Effector memory CD8-positive, alpha-beta T cell (primary cell): ENCODE measurements around the gene TBC1D19.
"Not testable (repeated sequence)": the region's sequence is repeated elsewhere in the genome, so short reads cannot be mapped to it uniquely, and the experiment has no call there.

Experiments used
- ATAC-seq: fragments of 150-1000 bp; cut with Tn5 transposase; replicated peaks from 2 replicates; pipeline ENCODE4 v1.10.0; 2021; ENCODE audit warnings: mild to moderate bottlenecking, moderate library complexity
- DNase-seq, 3 experiments: peaks; one replicate each; pipeline ENCODE4 v3.0.0; 2021
- H3K27ac Mint-ChIP-seq, 2 donors: one replicate each; pipeline ENCODE4 v1.8.0; 2022; ENCODE audit warnings: mild to moderate bottlenecking in 2 of 2, mixed read lengths in 2 of 2, moderate library complexity in 2 of 2
- H3K27me3 Mint-ChIP-seq, 2 donors: one replicate each; pipeline ENCODE4 v1.8.0; 2022; ENCODE audit warnings: mixed read lengths in 2 of 2
- H3K36me3 Mint-ChIP-seq: one replicate; pipeline ENCODE4 v1.8.0; 2022; ENCODE audit warnings: mild to moderate bottlenecking, moderate library complexity, mixed read lengths; ENCODE audit not compliant: insufficient read depth
- H3K4me1 Mint-ChIP-seq, 2 donors: one replicate each; pipeline ENCODE4 v1.8.0; 2022; ENCODE audit warnings: low read depth in 2 of 2, mixed read lengths in 2 of 2
- H3K4me3 Mint-ChIP-seq, 2 donors: one replicate each; pipeline ENCODE4 v1.8.0; 2022; ENCODE audit warnings: mild to moderate bottlenecking in 2 of 2, mixed read lengths in 2 of 2, moderate library complexity in 2 of 2
- H3K9me3 Mint-ChIP-seq, 2 donors: one replicate each; pipeline ENCODE4 v1.8.0; 2022; ENCODE audit warnings: mixed read lengths in 2 of 2
- total RNA-seq, 9 experiments: gene quantifications; one replicate each; lab custom pipeline; 2026; lab: John Stamatoyannopoulos, UW

TBC1D19 gene
- total RNA-seq: 5.8 to 33.9 (median 14.5) reads per million in 9 experiments

GRCh38 chr4:26583865-26584652 lies at the start of gene TBC1D19:
TSS of gene TBC1D19 (plus strand) at chr4:26584084. CDS start at chr4:26584194, 110 bp downstream.
- ATAC-seq (peak; percentile 88), DNase-seq (peak; percentile 85 to 92 (median 86))
- peaks cover 15% of the 10 kb centered on the region for H3K36me3 Mint-ChIP-seq
- H3K27ac Mint-ChIP-seq: peak within 1 kb of the TSS; percentile 99 to 100
- H3K4me3 Mint-ChIP-seq: peak within 1 kb of the TSS; percentile 97 to 98
- H3K4me1 Mint-ChIP-seq: peaks cover 19 to 38% of the 10 kb centered on the region in 2 donors
- peaks cover 0 to 9% of the 10 kb centered on the region in 2 donors for H3K27me3 Mint-ChIP-seq
- H3K9me3 Mint-ChIP-seq: no peaks in the 10 kb centered on the region

GRCh38 chr4:26542991-26543390 lies 40.9 kb upstream of the TBC1D19 start:
- Mint-ChIP-seq H3K27ac (no peak overlapping the region), H3K9me3 (peaks cover 3 to 16% of the 10 kb centered on the region in 2 donors), H3K27me3 (peaks cover 0 to 17% of the 10 kb centered on the region in 2 donors), H3K36me3 (peaks cover 3% of the 10 kb centered on the region), H3K4me3 (no peak overlapping the region), H3K4me1 (no peaks in the 10 kb centered on the region)
- ATAC-seq: no peak
- DNase-seq: no peak

GRCh38 chr4:26544421-26544820 lies 39.5 kb upstream of the TBC1D19 start:
- DNase-seq: no peak
- Mint-ChIP-seq H3K9me3 (peaks cover 3 to 16% of the 10 kb centered on the region in 2 donors), H3K27ac (no peak overlapping the region), H3K4me1 (no peaks in the 10 kb centered on the region), H3K36me3 (peaks cover 3% of the 10 kb centered on the region), H3K27me3 (peaks cover 0 to 15% of the 10 kb centered on the region in 2 donors), H3K4me3 (no peak overlapping the region)
- no peak for ATAC-seq

GRCh38 chr4:26548379-26548778 lies 35.5 kb upstream of the TBC1D19 start:
- not testable (repeated sequence) for H3K4me3 Mint-ChIP-seq, H3K36me3 Mint-ChIP-seq, H3K4me1 Mint-ChIP-seq, DNase-seq, H3K27ac Mint-ChIP-seq, ATAC-seq
- H3K27me3 Mint-ChIP-seq: peaks cover 22 to 29% of the 10 kb centered on the region in 2 donors
- peaks cover 3 to 19% of the 10 kb centered on the region in 2 donors for H3K9me3 Mint-ChIP-seq

- Mint-ChIP-seq H3K27me3 (peaks cover 37 to 58% of the 10 kb centered on the region in 2 donors), H3K27ac (no peak overlapping the region), H3K4me1 (no peaks in the 10 kb centered on the region), H3K9me3 (peaks cover 3 to 15% of the 10 kb centered on the region in 2 donors), H3K4me3 (no peak overlapping the region), H3K36me3 (no peaks in the 10 kb centered on the region)
- DNase-seq (no peak), ATAC-seq (no peak)
Measured at GRCh38 chr4:26557164-26557563, 26.7 kb upstream of the TBC1D19 start.

GRCh38 chr4:26558166-26558895 lies 25.6 kb upstream of the TBC1D19 start:
- no peaks in the 10 kb centered on the region for H3K36me3 Mint-ChIP-seq
- H3K27me3 Mint-ChIP-seq: peaks cover 34 to 47% of the 10 kb centered on the region in 2 donors
- DNase-seq (no peak), ATAC-seq (no peak)
- peaks cover 3 to 12% of the 10 kb centered on the region in 2 donors for H3K9me3 Mint-ChIP-seq
- no peaks in the 10 kb centered on the region for H3K4me1 Mint-ChIP-seq
- no peak overlapping the region for H3K27ac Mint-ChIP-seq
- H3K4me3 Mint-ChIP-seq: no peak overlapping the region

- DNase-seq: no peak
- ATAC-seq: no peak
- Mint-ChIP-seq H3K27ac (no peak overlapping the region), H3K36me3 (no peaks in the 10 kb centered on the region), H3K4me1 (no peaks in the 10 kb centered on the region), H3K27me3 (peaks cover 16 to 18% of the 10 kb centered on the region in 2 donors), H3K9me3 (no peaks in the 10 kb centered on the region), H3K4me3 (no peak overlapping the region)
Measured at GRCh38 chr4:26566133-26566532, 17.8 kb upstream of the TBC1D19 start.

GRCh38 chr4:26568446-26568994 lies 15.4 kb upstream of the TBC1D19 start:
- H3K4me1 Mint-ChIP-seq: no peaks in the 10 kb centered on the region
- H3K4me3 Mint-ChIP-seq: no peak overlapping the region
- DNase-seq: no peak
- no peak for ATAC-seq
- peaks cover 7 to 16% of the 10 kb centered on the region in 2 donors for H3K27me3 Mint-ChIP-seq
- H3K27ac Mint-ChIP-seq: no peak overlapping the region
- H3K36me3 Mint-ChIP-seq: no peaks in the 10 kb centered on the region
- H3K9me3 Mint-ChIP-seq: no peaks in the 10 kb centered on the region

- Mint-ChIP-seq H3K36me3 (no peaks in the 10 kb centered on the region), H3K27me3 (peaks cover 0 to 1% of the 10 kb centered on the region in 2 donors), H3K27ac (no peak overlapping the region), H3K4me1 (no peaks in the 10 kb centered on the region), H3K4me3 (no peak overlapping the region), H3K9me3 (no peaks in the 10 kb centered on the region)
- ATAC-seq (no peak), DNase-seq (no peak)
Measured at GRCh38 chr4:26570596-26570995, 13.3 kb upstream of the TBC1D19 start.

GRCh38 chr4:26573389-26573794 lies 10.5 kb upstream of the TBC1D19 start:
- no peak for ATAC-seq
- H3K36me3 Mint-ChIP-seq: no peaks in the 10 kb centered on the region
- peaks cover 24 to 25% of the 10 kb centered on the region in 2 donors for H3K27me3 Mint-ChIP-seq
- no peak for DNase-seq
- H3K9me3 Mint-ChIP-seq: no peaks in the 10 kb centered on the region
- no peaks in the 10 kb centered on the region for H3K4me1 Mint-ChIP-seq
- H3K27ac Mint-ChIP-seq: no peak overlapping the region
- no peak overlapping the region for H3K4me3 Mint-ChIP-seq

- Mint-ChIP-seq H3K36me3 (no peaks in the 10 kb centered on the region), H3K27ac (no peak overlapping the region), H3K4me3 (no peak overlapping the region), H3K9me3 (no peaks in the 10 kb centered on the region), H3K4me1 (no peaks in the 10 kb centered on the region), H3K27me3 (peaks cover 25 to 26% of the 10 kb centered on the region in 2 donors)
- ATAC-seq: no peak
- no peak for DNase-seq
Measured at GRCh38 chr4:26574563-26574962, 9.3 kb upstream of the TBC1D19 start.

GRCh38 chr4:26576231-26576739 lies 7.6 kb upstream of the TBC1D19 start:
- ATAC-seq: no peak
- H3K4me3 Mint-ChIP-seq: no peak overlapping the region
- no peaks in the 10 kb centered on the region for H3K4me1 Mint-ChIP-seq
- no peak for DNase-seq
- no peaks in the 10 kb centered on the region for H3K36me3 Mint-ChIP-seq
- no peak overlapping the region for H3K27ac Mint-ChIP-seq
- H3K27me3 Mint-ChIP-seq: peaks cover 26 to 33% of the 10 kb centered on the region in 2 donors
- no peaks in the 10 kb centered on the region for H3K9me3 Mint-ChIP-seq

GRCh38 chr4:26577066-26577465 lies 6.8 kb upstream of the TBC1D19 start:
- Mint-ChIP-seq H3K9me3 (no peaks in the 10 kb centered on the region), H3K27ac (no peak overlapping the region), H3K4me1 (no peaks in the 10 kb centered on the region), H3K27me3 (peaks cover 26 to 33% of the 10 kb centered on the region in 2 donors), H3K4me3 (no peak overlapping the region), H3K36me3 (no peaks in the 10 kb centered on the region)
- ATAC-seq: no peak
- no peak for DNase-seq
